GM21515 (cell line): ENCODE data around the gene STX8.

Experiments used
- ATAC-seq: cut with Tn5 transposase; IDR thresholded peaks from one replicate; pipeline ENCODE4 v1.9.1; 2021; ENCODE audit not compliant: unreplicated experiment

Gene STX8

GRCh38 chr17:9230861-9231260, 344.8 kb downstream of the STX8 start:
- ATAC-seq, result no peak

GRCh38 chr17:9230346-9230745, 345.3 kb downstream of the STX8 start:
- no peak for ATAC-seq

DNA sequence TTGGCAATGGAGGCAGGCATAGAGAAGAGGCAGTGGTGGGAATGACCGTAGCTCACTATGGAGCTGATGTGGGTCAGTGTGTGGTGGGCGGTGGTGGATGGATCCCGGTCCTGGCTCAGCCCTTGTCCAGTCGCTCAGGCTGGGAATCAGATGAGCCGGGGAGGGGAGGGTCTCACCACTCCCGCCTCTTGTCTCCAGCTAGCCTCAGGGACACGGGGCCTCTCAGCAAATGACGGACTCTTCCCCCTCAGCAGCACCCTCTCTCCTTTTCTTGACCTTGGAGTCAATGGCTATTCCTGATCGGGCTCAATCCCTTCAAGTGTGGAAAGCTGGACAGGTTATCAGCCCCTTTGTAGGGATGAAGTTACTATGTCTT, 345.8 kb downstream of the STX8 start:
- ATAC-seq, result no peak

GRCh38 chr17:9229160-9229825, 346.3 kb downstream of the STX8 start:
- ATAC-seq, result no peak

- ATAC-seq, result no peak
Observed at GRCh38 chr17:9228408-9229159, 347.0 kb downstream of the STX8 start.

GRCh38 chr17:9227819-9228407, 347.7 kb downstream of the STX8 start:
- ATAC-seq, result no peak

DNA sequence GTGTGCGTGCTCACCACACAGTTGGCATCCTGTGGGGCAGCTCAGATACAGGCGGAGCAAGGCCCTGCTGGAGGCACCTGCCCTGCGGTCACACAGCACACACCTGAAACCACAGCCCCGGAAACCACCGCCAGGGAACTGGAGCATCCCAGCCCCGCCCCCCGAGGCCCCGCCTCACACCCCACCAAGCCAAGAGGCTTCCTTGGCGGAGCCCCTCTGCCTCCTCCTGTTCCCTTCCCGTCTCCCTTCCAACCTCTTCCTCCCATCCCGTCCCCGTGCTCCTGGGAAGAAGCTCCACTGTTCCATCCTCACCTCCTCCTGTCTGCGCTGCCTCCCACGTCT, 348.9 kb downstream of the STX8 start:
- no peak for ATAC-seq

GRCh38 chr17:9226130-9226793, 349.4 kb downstream of the STX8 start:
- ATAC-seq, result no peak

GRCh38 chr17:9225305-9226101, 350.1 kb downstream of the STX8 start:
- no peak for ATAC-seq

DNA sequence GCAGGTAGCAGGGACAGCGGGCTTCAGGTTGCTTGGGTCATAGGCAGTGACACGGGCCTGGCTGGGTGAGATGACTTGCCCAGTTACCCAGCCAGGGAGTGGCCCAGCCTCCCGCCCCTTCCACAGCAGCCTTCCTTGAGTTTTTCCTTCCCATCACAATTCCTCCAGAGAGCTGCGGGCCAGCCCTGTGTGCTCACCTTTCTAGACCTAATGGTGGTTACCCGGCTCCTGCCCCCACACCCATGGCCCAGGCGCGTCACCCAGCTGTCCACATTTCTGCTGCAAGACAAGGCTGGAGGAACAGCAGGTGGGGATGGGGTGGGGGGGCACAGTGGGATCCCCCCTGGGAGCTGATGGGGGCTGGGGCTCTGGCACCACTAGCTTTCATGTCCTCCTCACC, 351.1 kb downstream of the STX8 start:
- no peak for ATAC-seq

DNA sequence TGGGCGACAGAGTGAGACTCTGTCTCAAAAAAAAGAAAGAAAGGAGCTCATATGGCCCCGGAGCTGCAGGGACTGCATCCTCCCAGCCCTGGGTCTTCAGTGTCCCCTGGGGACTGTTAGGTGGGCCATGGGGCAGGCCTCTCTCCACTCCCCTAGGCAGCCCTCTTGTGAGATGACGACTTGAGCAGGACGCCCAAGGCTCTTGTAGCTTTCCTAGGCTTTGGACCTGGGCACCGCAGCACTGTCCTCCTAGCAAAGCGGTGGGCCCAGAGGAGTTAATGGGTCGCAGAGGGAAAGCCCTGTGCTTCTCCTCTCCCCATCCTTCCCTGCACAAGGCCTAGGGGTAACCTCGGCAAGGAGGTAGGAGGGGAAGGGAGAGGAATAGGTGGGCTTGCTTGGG, 352.1 kb downstream of the STX8 start:
- no peak for ATAC-seq

DNA sequence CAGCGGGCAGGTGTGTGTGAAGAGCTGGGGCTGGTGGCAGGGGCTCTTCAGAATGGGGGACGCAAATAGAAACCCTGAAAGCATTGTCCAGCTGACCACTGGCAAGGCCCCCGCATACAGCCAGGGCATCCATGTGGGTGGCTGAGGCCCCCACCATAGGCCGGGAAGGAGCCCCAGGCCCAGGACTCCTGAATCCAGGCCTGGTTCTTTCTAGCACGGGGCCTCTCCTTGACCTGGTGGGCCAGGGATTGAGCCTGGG, 353.8 kb downstream of the STX8 start:
- no peak for ATAC-seq

- ATAC-seq, result no peak
Observed at GRCh38 chr17:9221147-9221921, 354.3 kb downstream of the STX8 start.

- ATAC-seq, result no peak
Observed at GRCh38 chr17:9220398-9221146, 355.0 kb downstream of the STX8 start.

- no peak for ATAC-seq
Observed at GRCh38 chr17:9219631-9220397, 355.8 kb downstream of the STX8 start.

DNA sequence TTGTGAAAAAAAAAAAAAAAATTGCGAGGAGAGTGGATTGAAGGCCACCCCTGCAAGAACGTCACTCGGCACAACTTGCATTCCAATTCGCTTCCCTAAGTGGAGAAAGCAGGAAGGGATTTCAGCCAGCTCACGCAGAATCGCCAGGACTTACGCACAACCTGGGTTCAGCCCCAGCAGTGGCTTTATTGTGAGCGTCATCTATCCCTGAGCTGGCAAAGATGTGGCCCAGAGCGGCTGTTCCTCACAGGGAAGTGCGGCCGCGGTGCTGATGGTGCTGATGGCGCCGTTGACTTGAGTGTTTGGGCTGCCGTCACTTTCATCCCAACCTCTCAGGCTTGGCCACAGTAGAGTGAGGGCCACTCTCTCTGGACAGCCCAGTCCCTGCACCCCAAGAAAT, 356.7 kb downstream of the STX8 start:
- no peak for ATAC-seq

DNA sequence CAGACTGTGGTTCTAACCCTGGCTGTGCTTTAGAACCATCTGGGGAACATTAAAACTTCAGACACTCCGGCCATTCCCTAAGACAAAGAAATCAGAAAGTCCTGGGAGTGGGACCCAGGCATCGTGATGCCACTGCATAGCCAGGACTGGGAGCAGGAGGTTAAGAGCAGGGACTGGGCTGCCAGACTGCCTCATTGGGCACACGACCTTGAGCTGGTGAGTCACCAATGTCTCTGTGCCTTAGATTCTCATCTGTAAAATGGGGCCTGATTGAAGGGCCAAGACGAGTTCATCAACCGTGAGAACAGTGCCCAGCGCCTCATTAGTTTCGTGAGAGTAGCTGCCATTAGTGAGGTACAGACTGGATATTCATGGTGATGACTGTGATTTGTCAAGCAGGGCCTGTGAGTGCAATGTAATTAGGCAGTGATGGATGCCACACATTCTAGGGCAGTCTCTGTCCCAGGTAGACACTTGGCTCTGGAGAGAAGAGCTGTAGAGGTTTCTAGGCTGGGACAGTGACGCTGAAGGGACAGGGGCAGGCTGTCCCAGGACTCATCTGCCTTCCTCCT, 357.5 kb downstream of the STX8 start:
- no peak for ATAC-seq

DNA sequence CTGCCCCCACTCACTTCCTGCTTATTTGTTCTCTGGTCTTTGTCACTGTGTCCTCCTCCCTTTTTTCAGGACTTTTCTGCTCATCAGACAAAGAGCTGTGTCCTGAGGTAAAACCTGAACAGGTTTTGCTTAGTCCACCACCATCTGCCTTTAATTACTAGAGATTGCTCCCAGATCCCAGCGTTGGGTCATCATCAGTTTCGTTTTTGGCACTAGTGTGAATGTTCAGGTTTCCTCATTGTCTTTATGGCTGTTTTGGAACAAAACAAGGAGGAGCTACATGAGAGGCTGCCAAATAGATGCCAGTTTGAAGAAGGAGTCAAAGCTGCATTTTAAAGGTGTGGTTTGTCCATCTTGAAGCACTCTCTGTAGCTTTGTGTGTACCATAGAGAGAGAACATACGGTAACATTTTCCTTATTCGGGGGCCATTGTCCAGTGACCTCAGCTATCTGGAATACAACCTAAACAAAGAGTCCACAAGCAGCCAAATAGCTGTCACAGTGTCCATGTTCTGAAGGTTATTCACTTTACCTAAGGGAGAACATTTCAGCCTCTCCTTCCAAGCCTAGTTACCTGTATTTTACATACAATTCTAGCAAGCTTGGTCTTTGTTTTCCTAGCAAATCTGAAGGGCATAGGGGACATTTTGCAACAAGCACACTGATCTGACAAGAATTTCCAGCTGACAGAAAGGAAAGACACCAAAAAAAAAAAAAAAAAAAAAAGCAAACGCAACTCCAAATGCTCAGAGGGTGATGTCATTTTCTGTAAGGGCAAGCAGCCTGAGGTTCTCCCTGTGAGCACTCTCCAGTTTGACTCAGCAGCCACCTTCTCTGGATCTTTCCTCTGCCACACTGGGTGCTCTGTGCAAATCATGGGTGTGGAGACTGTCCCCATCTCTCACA, 358.2 kb downstream of the STX8 start:
- no peak for ATAC-seq
